Measurements from ENCODE around the gene PRELID3B. TPM values are rescaled to one million over a fixed set of nuclear protein-coding genes. Genes with fewer than 3 reads are reported as not detected.

PRELID3B gene
- 10 to 100 TPM; 42.7 to 59.0 (median 51.0) TPM for polyA plus RNA-seq (ENCODE audit: insufficient read length in 10 of 10)
- long read RNA-seq, donor 1, transcript PRELID3B-201 (6 exons, 2,626 nt), result major isoform, 16 of 45 reads
- long read RNA-seq, donor 1, partial matches to known transcripts, result 28 of 45 reads
- long read RNA-seq, donor 1, other reads (novel, unspliced or antisense), result 0 of 45 reads
- long read RNA-seq, donor 2, transcript PRELID3B-201 (6 exons, 2,626 nt), result major isoform, 13 of 14 reads
- long read RNA-seq, donor 2, partial matches to known transcripts, result 0 of 14 reads
- long read RNA-seq, donor 2, other reads (novel, unspliced or antisense), result 0 of 14 reads
- long read RNA-seq, donor 3, result 0 reads
- long read RNA-seq, donor 4, transcript PRELID3B-201 (6 exons, 2,626 nt), result major isoform, 7 of 7 reads
- long read RNA-seq, donor 4, partial matches to known transcripts, result 0 of 7 reads
- long read RNA-seq, donor 4, other reads (novel, unspliced or antisense), result 0 of 7 reads
- long read RNA-seq, donor 5, transcript PRELID3B-201 (6 exons, 2,626 nt), result major isoform, 11 of 13 reads
- long read RNA-seq, donor 5, partial matches to known transcripts, result 0 of 13 reads
- long read RNA-seq, donor 5, other reads (novel, unspliced or antisense), result 0 of 13 reads
- long read RNA-seq, donor 6, transcript PRELID3B-201 (6 exons, 2,626 nt), result major isoform, 22 of 24 reads
- long read RNA-seq, donor 6, partial matches to known transcripts, result 0 of 24 reads
- long read RNA-seq, donor 6, other reads (novel, unspliced or antisense), result 0 of 24 reads
- long read RNA-seq, donor 7, transcript PRELID3B-201 (6 exons, 2,626 nt), result major isoform, 12 of 13 reads
- long read RNA-seq, donor 7, partial matches to known transcripts, result 0 of 13 reads
- long read RNA-seq, donor 7, other reads (novel, unspliced or antisense), result 0 of 13 reads
- long read RNA-seq, donor 8, transcript PRELID3B-201 (6 exons, 2,626 nt), result major isoform, 15 of 15 reads
- long read RNA-seq, donor 8, partial matches to known transcripts, result 0 of 15 reads
- long read RNA-seq, donor 8, other reads (novel, unspliced or antisense), result 0 of 15 reads
- long read RNA-seq, donor 9, partial matches to known transcripts, result 0 of 6 reads
- long read RNA-seq, donor 9, other reads (novel, unspliced or antisense), result 0 of 6 reads

- peak in 2 of 3 donors; percentile 16 to 46 for DNase-seq
Observed at GRCh38 chr20:59042151-59042795, at the start of gene PRELID3B. Gene PRELID3B (minus strand): TSS chr20:59042786. CDS start chr20:59042730, 56 bp downstream.

- peak; percentile 52 to 75 (median 68) for DNase-seq
Observed at GRCh38 chr20:59087829-59088433, 45.3 kb upstream of the PRELID3B start.

GRCh38 chr20:59086923-59087322 lies 44.3 kb upstream of the PRELID3B start:
- DNase-seq, result no peak

- DNase-seq, result peak in 1 of 3 donors; percentile 7
Observed at GRCh38 chr20:59084041-59084850, 41.7 kb upstream of the PRELID3B start.

GRCh38 chr20:59082981-59083380 lies 40.4 kb upstream of the PRELID3B start:
- peak in 1 of 3 donors; percentile 4 for DNase-seq

- peak in 1 of 3 donors; percentile 41 for DNase-seq
Observed at GRCh38 chr20:59082077-59082740, 39.6 kb upstream of the PRELID3B start.

GRCh38 chr20:59081036-59081435 lies 38.5 kb upstream of the PRELID3B start:
- DNase-seq, result no peak

- DNase-seq, result no peak
Observed at GRCh38 chr20:59078231-59078630, 35.6 kb upstream of the PRELID3B start.

- no peak for DNase-seq
Observed at GRCh38 chr20:59077705-59078104, 35.1 kb upstream of the PRELID3B start.

GRCh38 chr20:59075934-59076508 lies 33.4 kb upstream of the PRELID3B start:
- DNase-seq, result no peak

- peak in 1 of 3 donors; percentile 7 for DNase-seq
Observed at GRCh38 chr20:59074456-59074855, 31.9 kb upstream of the PRELID3B start.

- DNase-seq, result no peak
Observed at GRCh38 chr20:59073582-59073981, 31.0 kb upstream of the PRELID3B start.

- DNase-seq, result no peak
Observed at GRCh38 chr20:59071216-59071615, 28.6 kb upstream of the PRELID3B start.

- no peak for DNase-seq
Observed at GRCh38 chr20:59069026-59069425, 26.4 kb upstream of the PRELID3B start.

- DNase-seq, result no peak
Observed at GRCh38 chr20:59068534-59068933, 25.9 kb upstream of the PRELID3B start.

- DNase-seq, result no peak
Observed at GRCh38 chr20:59064214-59064722, 21.7 kb upstream of the PRELID3B start.

GRCh38 chr20:59063358-59064213 lies 21.0 kb upstream of the PRELID3B start:
- no peak for DNase-seq

GRCh38 chr20:59062081-59062480 lies 19.5 kb upstream of the PRELID3B start:
- DNase-seq, result no peak
